IMR-90 (cell line): ENCODE results near the gene RBFOX2. TPM values are rescaled to one million over a fixed set of nuclear protein-coding genes. Genes with fewer than 3 reads are reported as not detected.

Source experiments
- ATAC-seq: fragments of 200-7000 bp; cut with Tn5 transposase; 2 replicates; pipeline ENCODE4 v1.9.1; 2020; ENCODE audit warnings: low read depth, mild to moderate bottlenecking, moderate library complexity
- BruUV-seq: library from RNA; stranded (reverse); fragments of 400-500 nt; replicated peaks from 2 replicates; lab custom pipeline; 2021; lab: Mats Ljungman, UMichigan
- CTCF ChIA-PET: fragments of 300-600 bp; formaldehyde crosslinking; extraction: SDS; loops from one replicate; lab custom pipeline; 2021; ENCODE audit warnings: antibody characterized with exemption; lab: Yijun Ruan, JAX
- POLR2A ChIA-PET: fragments of 300-600 bp; sonication (Branson Sonifier 250); formaldehyde crosslinking; loops from one replicate; lab custom pipeline; 2022; ENCODE audit warnings: antibody characterized with exemption; ENCODE audit not compliant: unreplicated experiment; lab: Charles Lee
- DNase-seq: peaks from one replicate; pipeline ENCODE4 v3.0.0; 2013
- H2AFZ ChIP-seq: replicated peaks from 2 replicates; pipeline ENCODE3; 2013; ENCODE audit warnings: low read length, mild to moderate bottlenecking; ENCODE audit not compliant: poor library complexity
- H2AK5ac ChIP-seq: 2 replicates; pipeline ENCODE4 v1.6.1; 2013; ENCODE audit warnings: low read depth, low read length, inconsistent platforms
- H2AK9ac ChIP-seq: replicated peaks from 2 replicates; pipeline ENCODE3; 2013; ENCODE audit warnings: mild to moderate bottlenecking, low read depth, low read length, moderate library complexity; ENCODE audit not compliant: poor library complexity
- H2BK120ac ChIP-seq: 2 replicates; pipeline ENCODE4 v1.6.1; 2013; ENCODE audit warnings: low read depth, low read length, inconsistent platforms
- H2BK15ac ChIP-seq: 3 replicates; pipeline ENCODE4 v1.6.1; 2013; ENCODE audit warnings: low read depth, low read length, inconsistent platforms
- H2BK20ac ChIP-seq: 2 replicates; pipeline ENCODE4 v1.6.1; 2013; ENCODE audit warnings: low read depth, mild to moderate bottlenecking, inconsistent platforms, low read length, moderate library complexity
- H2BK5ac ChIP-seq: 2 replicates; pipeline ENCODE4 v1.6.1; 2013; ENCODE audit warnings: mild to moderate bottlenecking, low read depth, low read length, inconsistent platforms; ENCODE audit not compliant: poor library complexity, severe bottlenecking
- H3K14ac ChIP-seq: replicated peaks from 2 replicates; pipeline ENCODE4 v1.6.1; 2013; ENCODE audit warnings: low read depth, low read length, inconsistent platforms
- H3K18ac ChIP-seq: 2 replicates; pipeline ENCODE4 v1.6.1; 2013; ENCODE audit warnings: low read depth, low read length, control low read depth
- H3K23ac ChIP-seq: 2 replicates; pipeline ENCODE4 v1.6.1; 2013; ENCODE audit warnings: low read depth, low read length, inconsistent platforms
- H3K27ac ChIP-seq: 2 replicates; pipeline ENCODE4 v1.5.1; 2013; ENCODE audit warnings: mild to moderate bottlenecking, control low read depth, low read length; ENCODE audit not compliant: insufficient read depth
- H3K27me3 ChIP-seq: 2 replicates; pipeline ENCODE4 v1.6.1; 2013; ENCODE audit warnings: low read length; ENCODE audit not compliant: control insufficient read depth, insufficient read depth
- H3K36me3 ChIP-seq: 2 replicates; pipeline ENCODE4 v1.6.1; 2013; ENCODE audit warnings: low read length, mixed read lengths; ENCODE audit not compliant: control insufficient read depth, insufficient read depth
- H3K4ac ChIP-seq: 2 replicates; pipeline ENCODE4 v1.6.1; 2013; ENCODE audit warnings: low read depth, low read length, inconsistent platforms
- H3K4me1 ChIP-seq: 2 replicates; pipeline ENCODE4 v1.6.1; 2013; ENCODE audit warnings: low read length, mixed read lengths; ENCODE audit not compliant: control insufficient read depth, insufficient read depth
- H3K4me2 ChIP-seq: 2 replicates; pipeline ENCODE4 v1.6.1; 2013; ENCODE audit warnings: low read depth, mild to moderate bottlenecking, control low read depth, low read length, moderate library complexity
- H3K4me3 ChIP-seq: 2 replicates; pipeline ENCODE4 v1.5.1; 2013; ENCODE audit warnings: low read depth, mild to moderate bottlenecking, control low read depth, low read length, moderate library complexity; ENCODE audit not compliant: insufficient read depth
- H3K56ac ChIP-seq: 2 replicates; pipeline ENCODE4 v1.6.1; 2013; ENCODE audit warnings: low read length, inconsistent platforms; ENCODE audit not compliant: insufficient read depth; ENCODE audit errors: extremely low read depth
- H3K79me1 ChIP-seq, 2 experiments: 2 replicates each; pipeline ENCODE4 v1.6.1; 2013; ENCODE audit warnings: low read length in 2 of 2, inconsistent platforms in 1 of 2, low read depth in 1 of 2
- H3K9ac ChIP-seq: 2 replicates; pipeline ENCODE4 v1.6.1; 2013; ENCODE audit warnings: low read depth, low read length, control low read depth
- H3K9me1 ChIP-seq: 2 replicates; pipeline ENCODE4 v1.6.1; 2013; ENCODE audit warnings: low read length, inconsistent platforms; ENCODE audit not compliant: insufficient read depth
- H3K9me3 ChIP-seq: 2 replicates; pipeline ENCODE4 v1.6.1; 2013; ENCODE audit warnings: low read length; ENCODE audit not compliant: control insufficient read depth, insufficient read depth
- H4K20me1 ChIP-seq: 2 replicates; pipeline ENCODE4 v1.6.1; 2013; ENCODE audit warnings: low read length, inconsistent platforms; ENCODE audit not compliant: insufficient read depth
- H4K5ac ChIP-seq: 2 replicates; pipeline ENCODE4 v1.6.1; 2013; ENCODE audit warnings: mild to moderate bottlenecking, low read depth, low read length, control low read depth
- H4K8ac ChIP-seq, 2 experiments: 2 replicates each; pipeline ENCODE4 v1.6.1; 2013; ENCODE audit warnings: low read depth in 2 of 2, low read length in 2 of 2, control low read depth in 1 of 2, inconsistent platforms in 1 of 2
- H4K91ac ChIP-seq: 2 replicates; pipeline ENCODE4 v1.6.1; 2013; ENCODE audit warnings: low read depth, low read length, inconsistent platforms; ENCODE audit not compliant: insufficient read depth
- CHD1 ChIP-seq: IDR thresholded peaks from 2 replicates; pipeline ENCODE4 v1.6.1; 2012; ENCODE audit warnings: low read depth, low read length, improper control_type of control experiment
- NFE2L2 ChIP-seq: fragments of 150-350 bp; IDR thresholded peaks from 2 replicates; pipeline ENCODE4 v1.6.1; 2016; ENCODE audit warnings: low read depth, mild to moderate bottlenecking, low read length
- RAD21 ChIP-seq: IDR thresholded peaks from 2 replicates; pipeline ENCODE4 v1.6.1; 2012; ENCODE audit warnings: low read length, improper control_type of control experiment
- RCOR1 ChIP-seq: IDR thresholded peaks from 2 replicates; pipeline ENCODE4 v1.6.1; 2012; ENCODE audit warnings: mild to moderate bottlenecking, low read length, improper control_type of control experiment; ENCODE audit not compliant: insufficient replicate concordance
- WGBS, 2 experiments: methylation state at CpG; one replicate each; pipeline versions ENCODE4 v1.1.5 to v1.1.7; 2013; ENCODE audit warnings: missing lambda C conversion rate in 2 of 2; ENCODE audit not compliant: insufficient read length in 1 of 2; ENCODE audit errors: extremely low coverage in 2 of 2; 5-methylcytosine and 5-hydroxymethylcytosine counted together
- dilution Hi-C: fragments of 300-500 bp; cut with HindIII; formaldehyde crosslinking; loops from one replicate; pipeline ENCODE4 v1.14.3; 2018; ENCODE audit warnings: low sequenced_read_pairs; ENCODE audit not compliant: unreplicated experiment
- in situ Hi-C: fragments of 300-500 bp; cut with MboI; formaldehyde crosslinking; loops from 3 replicates; pipeline ENCODE4 v1.14.3; 2019; ENCODE audit warnings: low sequenced_read_pairs, inconsistent platforms, mixed read lengths
- intact Hi-C: fragments of 100-400 bp; cut with micrococcal nuclease; formaldehyde crosslinking; loops from 2 replicates; pipeline ENCODE4 v1.10.0; 2022
- polyA plus RNA-seq, 3 experiments: library from polyadenylated mRNA; depleted of rRNA; stranded (reverse); fragments of >200 nt; gene quantifications; 2 replicates each; pipeline ENCODE4 v1.2.3, GENCODE V29; 2012; ENCODE audit warnings: low replicate concordance in 1 of 3
- total RNA-seq: library from RNA; depleted of rRNA; stranded (reverse); fragments of >200 nt; gene quantifications from 2 replicates; pipeline ENCODE4 v1.2.3, GENCODE V29; 2012

The RBFOX2 gene
- total and polyA plus RNA-seq, 2 of the 4 experiments (the other 2 are of a cell fraction), result 146 to 178 TPM

GRCh38 chr22:35894464-35894878 is 134.2 kb downstream of the RBFOX2 start:
- Histone ChIP-seq H2BK15ac (no peak overlapping the region), H3K27me3 (no peaks in the 10 kb centered on the region), H3K14ac (peak overlapping the region; percentile 26; the same call in 1 of the 2 replicates), H2AK9ac (peak overlapping the region; percentile 26), H2BK120ac (no peak overlapping the region), H3K36me3 (no peaks in the 10 kb centered on the region), H2BK5ac (peak overlapping the region; percentile 37), H3K9me1 (peaks cover 28% of the 10 kb centered on the region), H4K8ac (peak overlapping the region in 1 of 2 experiments; percentile 7; a peak in 1 of 4 replicates), H3K27ac (peak overlapping the region; percentile 43; the same call in 1 of the 2 replicates), H3K4me2 (peak overlapping the region; percentile 58; the same call in 1 of the 2 replicates), H4K20me1 (peaks cover 52% of the 10 kb centered on the region), H3K9me3 (no peaks in the 10 kb centered on the region), H3K4me3 (no peak overlapping the region), H2BK20ac (no peak overlapping the region), H3K4ac (peak overlapping the region; percentile 39), H2AK5ac (peak overlapping the region; percentile 6; the same call in 1 of the 2 replicates), H3K79me1 (peaks cover 48 to 84% of the 10 kb centered on the region in 2 experiments), H4K5ac (no peak overlapping the region; the same call in 1 of the 2 replicates), H4K91ac (0 out of 2 replicates have a peak overlapping the region, but pooled peaks have one; percentile 11), H3K4me1 (peaks cover 21% of the 10 kb centered on the region), H3K56ac (no peak overlapping the region), H3K18ac (no peak overlapping the region), H3K23ac (peak overlapping the region; percentile 20; the same call in 1 of the 2 replicates), H3K9ac (no peak overlapping the region; the same call in 1 of the 2 replicates), H2AFZ (peak overlapping the region; percentile 8)
- in situ Hi-C loops, result no loop called here
- intact Hi-C loops, result loop anchor here (5.0 kb wide), 1 partner anchor 42 kb away; no protein-coding TSS in a partner anchor
- ATAC-seq, result peak; percentile 24
- BruUV-seq, result no TSS peak
- POLR2A ChIA-PET, result no interaction called here
- DNase-seq, result no peak
- CTCF ChIA-PET, result no interaction called here
- WGBS, 2 experiments, result no CpG with 5 or more reads among the region's 7 CpGs
- no peak for TF ChIP-seq RCOR1
- TF ChIP-seq RAD21, result no peak
- TF ChIP-seq NFE2L2, result no peak
- no peak for TF ChIP-seq CHD1
- dilution Hi-C loops, result no loop called here
